ENCODE measurements around the gene ASPDH.
"Not testable (repeated sequence)": the region's sequence is repeated elsewhere in the genome, so short reads cannot be mapped to it uniquely, and the experiment has no call there.

ASPDH gene

GRCh38 chr19:50548191-50549058 lies 34.7 kb upstream of the ASPDH start:
- no peak overlapping the region for H3K4me3 ChIP-seq (ENCODE audit: low read depth, low read length)

- H3K4me3 ChIP-seq (ENCODE audit: low read depth, low read length) = no peak overlapping the region
Measured at GRCh38 chr19:50547385-50548190, 33.9 kb upstream of the ASPDH start.

DNA sequence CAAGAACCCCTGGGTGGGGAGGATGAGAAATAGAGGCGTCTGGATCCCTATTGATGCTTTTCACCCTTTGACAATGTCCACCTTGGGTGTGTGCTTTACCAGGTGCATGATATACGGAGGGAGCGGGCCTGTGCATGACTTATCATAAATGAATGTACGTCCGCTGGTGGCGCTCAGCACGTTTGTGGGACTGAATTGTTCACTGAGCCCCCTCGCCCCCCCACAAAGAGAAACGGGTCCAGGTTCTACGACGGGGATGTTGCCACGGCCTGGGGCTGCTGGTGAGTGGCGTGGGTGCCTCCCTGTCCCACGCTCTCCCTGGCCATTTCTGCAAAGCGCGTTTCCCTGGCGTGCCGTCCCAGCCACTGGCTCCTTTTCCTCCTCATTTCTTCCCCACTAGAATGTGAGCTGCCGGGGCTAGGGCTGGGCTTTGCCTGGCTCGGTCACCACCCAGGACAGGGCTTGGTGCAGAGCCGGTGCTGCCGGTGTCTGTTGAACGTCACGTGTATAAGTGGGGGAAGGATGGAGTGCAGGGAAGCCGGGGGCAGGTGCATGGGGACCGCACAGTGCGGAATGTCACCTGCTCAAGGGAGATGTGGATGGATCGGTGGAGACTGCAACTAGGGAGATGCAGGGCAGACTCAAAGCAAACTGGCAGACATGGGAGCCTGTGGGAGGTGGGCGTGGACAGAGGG lies 33.0 kb upstream of the ASPDH start:
- no peak overlapping the region for H3K4me3 ChIP-seq (ENCODE audit: low read depth, low read length)

DNA sequence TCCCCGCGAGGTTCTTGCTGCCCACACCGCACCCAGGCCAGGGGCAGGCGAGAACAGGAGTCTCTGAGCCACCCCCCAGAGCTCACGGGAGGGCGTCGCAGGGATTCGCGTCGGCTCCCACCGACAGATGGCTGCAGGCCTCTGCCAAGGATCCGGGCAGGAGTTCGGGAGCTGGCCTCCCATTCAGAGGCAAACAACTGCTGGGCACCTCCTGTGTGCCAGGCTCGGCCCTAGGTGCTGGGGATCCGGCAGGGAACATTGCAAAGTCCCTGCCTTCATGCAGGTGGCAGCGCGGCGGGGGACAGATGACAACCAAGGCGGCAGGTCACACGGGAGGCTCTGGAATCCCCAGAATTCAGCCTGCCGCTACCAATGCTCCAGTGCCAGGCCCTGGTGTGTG lies 29.2 kb upstream of the ASPDH start:
- no peak overlapping the region for H3K4me3 ChIP-seq (ENCODE audit: low read depth, low read length)

GRCh38 chr19:50537769-50538230 lies 24.1 kb upstream of the ASPDH start:
- H3K4me3 ChIP-seq (ENCODE audit: low read depth, low read length) = no peak overlapping the region

DNA sequence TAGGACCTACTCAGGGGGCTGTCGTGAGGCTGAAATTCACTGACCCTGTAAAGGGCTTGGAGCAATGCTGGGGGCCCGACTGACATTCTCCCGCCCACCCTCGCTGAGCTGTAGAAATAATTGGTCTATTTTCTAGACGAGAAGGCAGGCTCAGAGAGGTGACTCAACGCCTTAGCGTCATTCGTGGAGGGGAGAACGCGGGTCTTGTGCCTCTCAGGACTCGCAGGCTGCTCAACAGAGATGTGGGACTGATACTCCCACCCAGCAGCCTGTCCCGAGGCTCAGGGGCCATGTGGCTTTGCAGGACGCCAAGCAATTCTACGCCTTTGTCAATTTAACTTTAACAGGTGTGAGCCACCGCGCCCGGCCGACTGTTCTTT lies 23.6 kb upstream of the ASPDH start:
- H3K4me3 ChIP-seq (ENCODE audit: low read depth, low read length) = no peak overlapping the region

DNA sequence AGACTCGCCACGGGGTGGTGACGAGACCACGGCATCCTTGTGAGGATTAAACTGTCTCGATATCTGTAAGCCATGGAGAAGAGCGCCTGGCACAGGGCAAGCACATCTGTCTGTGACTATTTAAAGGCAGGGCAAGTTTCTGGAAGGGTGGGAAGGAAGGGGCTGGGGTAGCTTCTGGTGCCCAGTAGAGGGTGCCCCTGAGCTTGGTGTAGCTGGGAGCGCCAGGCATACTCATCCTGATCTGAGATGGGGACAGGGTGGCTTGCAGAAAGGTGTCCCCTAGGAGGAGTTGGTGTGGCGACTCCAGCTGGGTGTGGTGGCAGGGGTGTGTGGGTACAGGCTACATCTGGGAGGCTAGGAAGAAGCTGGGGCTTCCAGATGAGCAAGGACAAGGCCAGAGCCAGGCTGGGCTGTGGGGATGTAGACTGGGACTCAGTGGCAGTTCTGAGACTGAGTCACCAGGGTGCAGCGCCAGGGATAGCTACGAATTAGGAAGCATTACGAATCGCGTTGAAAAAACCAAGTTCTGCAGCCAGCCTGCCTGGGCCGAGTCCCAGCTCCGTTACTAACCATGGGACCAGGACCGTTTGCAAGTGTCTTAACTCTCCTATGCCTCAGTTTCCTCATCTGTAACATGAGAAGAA lies 23.1 kb upstream of the ASPDH start:
- H3K4me3 ChIP-seq (ENCODE audit: low read depth, low read length) = no peak overlapping the region

DNA sequence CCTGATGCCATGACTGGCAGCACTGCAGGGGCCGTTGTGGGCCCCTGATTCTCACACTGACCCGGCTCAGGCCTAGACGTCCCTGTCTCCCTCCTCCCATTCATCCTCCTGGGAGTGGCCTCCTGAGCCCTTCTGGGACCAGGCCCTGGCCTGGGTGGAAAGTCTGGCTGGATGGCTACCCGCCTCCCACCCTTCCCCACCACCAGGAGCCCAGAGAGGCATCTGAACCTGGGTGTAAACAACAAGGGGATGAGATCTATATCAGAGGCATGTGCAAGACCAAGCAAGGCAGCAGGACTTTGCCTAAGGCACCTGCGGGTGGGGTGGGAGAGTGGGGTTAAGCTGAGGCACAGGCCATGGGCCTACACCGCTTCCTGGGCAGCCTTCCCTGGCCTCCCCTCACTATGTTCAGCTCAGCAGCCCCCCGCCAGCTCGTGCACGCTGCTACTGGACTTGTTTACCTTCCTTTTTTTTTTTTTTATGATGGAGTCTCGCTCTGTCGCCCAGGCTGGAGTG lies 22.0 kb upstream of the ASPDH start:
- H3K4me3 ChIP-seq (ENCODE audit: low read depth, low read length) = no peak overlapping the region

DNA sequence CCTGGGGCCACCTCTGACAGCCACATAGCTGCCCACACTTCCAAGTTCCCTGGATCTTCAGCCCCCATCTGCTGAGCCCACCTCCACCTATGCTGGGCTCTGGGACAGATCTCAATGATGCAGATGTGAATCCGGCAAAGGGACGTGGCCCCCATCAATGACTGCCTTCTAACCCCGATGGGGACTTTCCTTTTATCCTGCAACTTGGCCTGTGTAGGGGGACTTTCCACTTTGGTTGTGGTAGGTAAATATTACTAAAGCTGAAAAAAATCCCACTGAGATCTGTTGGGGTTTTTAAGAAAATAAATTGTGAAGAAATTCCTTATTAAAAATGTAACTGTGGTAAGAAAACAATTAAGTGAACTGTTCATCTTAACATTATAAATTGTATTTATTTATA lies 20.8 kb upstream of the ASPDH start:
- H3K4me3 ChIP-seq (ENCODE audit: low read depth, low read length) = no peak overlapping the region

GRCh38 chr19:50532952-50533351 lies 19.2 kb upstream of the ASPDH start:
- no peak overlapping the region for H3K4me3 ChIP-seq (ENCODE audit: low read depth, low read length)

DNA sequence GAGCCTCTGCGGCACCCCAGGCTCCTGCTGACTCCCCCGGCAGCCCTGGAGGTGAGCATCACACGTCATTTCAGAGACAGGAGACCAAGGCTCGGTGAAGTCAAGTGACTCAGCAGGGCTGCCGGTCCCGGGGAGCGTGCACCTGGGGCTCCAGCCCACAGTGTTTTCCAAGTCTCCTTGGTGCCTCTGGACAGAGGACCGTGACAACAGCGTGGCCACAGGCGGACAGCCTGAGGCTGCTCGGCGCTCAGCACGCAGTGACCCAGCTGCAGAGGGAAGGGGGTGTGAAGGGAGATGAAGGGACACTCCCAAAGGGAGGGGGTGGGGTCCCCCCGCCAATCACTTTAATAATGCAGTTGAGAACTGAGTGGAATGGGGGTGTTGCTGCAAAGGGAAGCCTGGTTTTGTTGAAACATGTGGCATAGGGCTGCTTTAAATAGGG lies 17.5 kb upstream of the ASPDH start:
- H3K4me3 ChIP-seq (ENCODE audit: low read depth, low read length) = no peak overlapping the region

- H3K4me3 ChIP-seq (ENCODE audit: low read depth, low read length) = not testable (repeated sequence)
Measured at GRCh38 chr19:50528052-50528451, 14.3 kb upstream of the ASPDH start.

DNA sequence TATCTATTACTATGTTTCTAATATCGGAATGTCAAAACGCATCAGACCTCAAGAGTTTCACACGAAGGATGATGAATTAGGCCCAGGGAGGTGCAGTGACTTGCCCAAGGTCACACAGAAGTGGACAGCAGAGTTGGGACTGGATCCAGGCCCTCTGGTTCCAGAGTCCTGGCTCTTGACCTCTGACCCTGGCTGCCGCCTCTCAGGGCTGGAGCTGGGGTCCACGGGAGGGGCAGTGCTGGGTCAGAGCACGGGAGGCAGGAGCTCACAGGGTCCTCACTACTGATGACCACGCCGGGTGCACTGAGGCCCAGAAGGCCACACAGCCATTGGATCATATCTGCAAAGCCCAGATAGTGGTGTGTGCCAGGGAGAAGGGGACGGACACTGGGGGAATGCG lies 9.2 kb upstream of the ASPDH start:
- no peak overlapping the region for H3K4me3 ChIP-seq (ENCODE audit: low read depth, low read length)

DNA sequence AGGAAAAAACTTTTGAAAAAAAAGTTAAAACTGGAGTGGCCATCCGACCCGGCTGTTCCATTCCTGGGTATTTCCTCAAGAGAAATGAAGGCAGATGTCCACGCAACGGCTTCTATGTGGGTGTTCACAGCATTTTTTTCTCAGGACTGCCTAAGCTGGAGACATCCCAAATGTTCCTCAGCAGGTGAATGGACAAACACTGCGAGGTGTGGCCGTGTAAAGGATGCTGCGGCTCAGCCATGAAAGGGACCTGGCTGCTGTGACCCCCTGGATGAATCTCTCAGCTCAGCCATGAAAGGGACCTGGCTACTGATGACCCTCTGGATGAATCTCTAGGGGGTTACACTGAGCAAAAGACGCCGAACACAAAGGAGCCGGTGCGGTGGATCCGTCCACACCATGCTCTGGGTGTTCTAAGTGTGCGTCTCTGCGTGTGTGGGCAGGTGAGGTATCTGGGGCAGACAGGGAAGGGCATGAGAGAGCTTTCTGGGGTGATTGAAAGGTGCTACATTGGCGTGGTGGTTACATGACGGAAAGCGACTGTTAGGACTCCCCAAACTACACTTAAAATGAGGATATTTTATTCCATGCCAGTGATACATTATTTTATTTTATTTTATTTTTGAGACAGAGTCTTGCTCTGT lies 7.2 kb upstream of the ASPDH start:
- no peak overlapping the region for H3K4me3 ChIP-seq (ENCODE audit: low read depth, low read length)

GRCh38 chr19:50519006-50519575 lies 5.4 kb upstream of the ASPDH start:
- no peak overlapping the region for H3K4me3 ChIP-seq (ENCODE audit: low read depth, low read length)

- H3K4me3 ChIP-seq (ENCODE audit: low read depth, low read length) = no peak overlapping the region
Measured at GRCh38 chr19:50518091-50519005, 4.6 kb upstream of the ASPDH start.

DNA sequence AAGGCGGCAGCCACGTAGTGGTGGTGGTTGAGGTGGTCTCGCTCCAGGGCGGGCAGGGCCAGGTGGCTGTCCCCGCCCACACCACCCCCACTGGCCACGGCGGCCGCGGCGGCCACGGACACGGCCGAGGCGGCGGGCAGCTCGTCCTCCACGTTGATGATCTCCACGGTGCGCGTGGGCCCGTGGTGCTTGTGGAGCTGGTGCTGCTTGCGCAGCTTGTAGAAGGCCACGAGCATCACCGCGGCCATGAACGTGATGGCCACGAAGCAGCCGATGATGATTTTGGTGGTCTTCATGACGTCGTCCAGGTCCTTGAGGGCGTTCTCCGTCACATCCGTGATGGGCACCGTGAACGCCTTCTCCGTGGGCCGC lies 4.0 kb upstream of the ASPDH start:
- no peak overlapping the region for H3K4me3 ChIP-seq (ENCODE audit: low read depth, low read length)

DNA sequence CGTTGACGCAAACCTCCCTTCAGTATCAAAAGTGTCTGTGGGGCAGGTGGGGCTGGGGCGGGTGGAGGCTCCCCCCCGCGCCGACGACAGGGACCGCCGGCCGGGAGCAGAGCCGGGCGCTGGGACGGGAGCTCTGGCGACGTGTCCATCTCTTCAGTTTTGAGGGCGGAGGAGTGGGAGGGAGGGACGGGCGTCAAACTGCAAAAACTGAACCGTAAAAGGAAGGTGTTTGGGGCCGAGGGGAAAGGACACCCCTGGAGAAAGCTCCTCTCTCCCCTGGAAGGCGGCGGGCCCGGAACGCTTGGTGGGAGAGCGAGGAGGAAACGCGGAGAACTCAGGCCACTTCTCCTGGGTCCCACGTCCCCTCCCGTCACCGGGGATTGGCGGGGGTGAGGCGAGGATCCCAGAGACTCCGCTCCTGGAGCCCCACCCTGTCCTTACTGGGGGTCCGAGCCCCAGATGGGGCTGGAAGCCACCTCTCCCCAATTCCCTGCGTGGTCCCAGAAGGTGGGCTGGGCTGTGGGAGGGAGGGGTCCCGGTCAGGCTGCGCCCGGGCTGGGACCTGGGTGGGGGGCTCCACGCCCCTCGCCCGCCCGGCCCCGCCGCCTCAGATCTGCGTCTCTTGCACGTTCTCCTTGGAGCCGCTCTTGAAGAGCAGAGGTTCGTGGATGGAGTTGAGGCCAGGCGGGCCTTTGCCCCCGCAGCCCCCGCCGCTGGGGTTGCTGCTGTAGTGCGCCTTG lies 3.4 kb upstream of the ASPDH start:
- H3K4me3 ChIP-seq (ENCODE audit: low read depth, low read length) = no peak overlapping the region

All from iPS-11a (cell line).